K562 (cell line): ENCODE results near the gene DAB2IP. TPM values are rescaled to one million over a fixed set of nuclear protein-coding genes. Genes with fewer than 3 reads are reported as not detected.

Source experiments
- ATAC-seq: fragments of 200-7000 bp; cut with Tn5 transposase; 3 replicates; pipeline ENCODE4 v1.9.1; 2020; ENCODE audit warnings: moderate library complexity
- BruUV-seq: library from RNA; stranded (reverse); fragments of 400-500 nt; replicated peaks from 2 replicates; lab custom pipeline; 2021; lab: Mats Ljungman, UMichigan
- CTCF ChIA-PET: fragments of 300-600 bp; formaldehyde crosslinking; extraction: SDS; loops from one replicate; lab custom pipeline; 2021; ENCODE audit warnings: low intra/inter-chr PET ratio; lab: Yijun Ruan, JAX
- POLR2A ChIA-PET: fragments of 300-600, 350-650 bp; sonication (Branson Sonifier 250); formaldehyde crosslinking; extraction: SDS; loops from one replicate; lab custom pipeline; 2021; ENCODE audit warnings: antibody characterized with exemption, inconsistent platforms; lab: Yijun Ruan, JAX
- DNase-seq, 4 experiments: peaks; one replicate each; pipeline versions ENCODE4 v3.0.0 to v3.0.0-alpha.2; 2011 to 2018; ENCODE audit warnings: low spot score in 3 of 4, mixed read lengths in 3 of 4; ENCODE audit errors: extremely low read depth in 1 of 4
- FAIRE-seq: peaks from 2 replicates; lab custom pipeline; 2011; peaks lifted over from hg19 to GRCh38; lab: Jason Lieb, UNC
- H2AFZ ChIP-seq: 2 replicates; pipeline ENCODE4 v1.6.0; 2011; ENCODE audit warnings: low read depth, low read length, control low read depth, inconsistent platforms
- H3K27ac ChIP-seq: fragments of 200-600 bp; 3 replicates; pipeline ENCODE4 v1.8.0; 2011; ENCODE audit warnings: low read depth, mild to moderate bottlenecking, control low read depth, inconsistent platforms, low read length, moderate library complexity, mixed read lengths; ENCODE audit errors: extremely low read depth
- H3K27me3 ChIP-seq, 2 experiments: fragments of 300-600 bp in 1 of 2; 2 replicates in 1 of 2; 3 replicates in 1 of 2; pipeline versions ENCODE4 v1.6.0 to v1.8.0; 2011; ENCODE audit warnings: inconsistent platforms in 2 of 2, low read length in 2 of 2, mild to moderate bottlenecking in 1 of 2, mixed read lengths in 1 of 2, moderate library complexity in 1 of 2; ENCODE audit not compliant: control insufficient read depth in 2 of 2, insufficient read depth in 2 of 2
- H3K36me3 ChIP-seq: fragments of 300-600 bp; 3 replicates; pipeline ENCODE4 v1.8.0; 2011; ENCODE audit warnings: mild to moderate bottlenecking, low read length, inconsistent platforms; ENCODE audit not compliant: control insufficient read depth, insufficient read depth
- H3K4me1 ChIP-seq, 2 experiments: fragments of 200-600 bp in 1 of 2; replicated peaks in 1 of 2; 2 replicates in 1 of 2; 3 replicates in 1 of 2; pipeline versions ENCODE4 v1.5.1 to v1.8.0; 2011; ENCODE audit warnings: inconsistent platforms in 2 of 2, low read length in 2 of 2, mild to moderate bottlenecking in 1 of 2, mixed read lengths in 1 of 2, moderate library complexity in 1 of 2; ENCODE audit not compliant: control insufficient read depth in 2 of 2, insufficient read depth in 2 of 2
- H3K4me2 ChIP-seq: 2 replicates; pipeline ENCODE4 v1.6.1; 2011; ENCODE audit warnings: low read length, control low read depth, inconsistent platforms, mixed read lengths; ENCODE audit not compliant: insufficient read depth
- H3K4me3 ChIP-seq: fragments of 200-600 bp; sonication (generic), shearing (Covaris generic); 2 replicates; pipeline ENCODE4 v1.5.1; 2016; ENCODE audit warnings: control low read depth, inconsistent platforms
- H3K79me2 ChIP-seq: fragments of 200-600 bp; 3 replicates; pipeline ENCODE4 v1.8.0; 2011; ENCODE audit warnings: low read length, inconsistent platforms; ENCODE audit not compliant: control insufficient read depth, insufficient read depth
- H3K9ac ChIP-seq, 2 experiments: 2 replicates each; pipeline versions ENCODE4 v1.6.0 to v1.6.1; 2011; ENCODE audit warnings: low read depth in 2 of 2, low read length in 2 of 2, control low read depth in 1 of 2, inconsistent platforms in 1 of 2, mild to moderate bottlenecking in 1 of 2, mixed read lengths in 1 of 2; ENCODE audit not compliant: insufficient read depth in 1 of 2
- H3K9me1 ChIP-seq: one replicate; pipeline ENCODE4 v1.6.0; 2011; ENCODE audit warnings: inconsistent platforms, mild to moderate bottlenecking, low read length, moderate library complexity; ENCODE audit not compliant: control insufficient read depth, insufficient read depth
- H3K9me3 ChIP-seq: replicated peaks from 2 replicates; pipeline ENCODE4 v1.5.1; 2011; ENCODE audit warnings: low read depth, low read length, inconsistent platforms; ENCODE audit not compliant: control insufficient read depth, insufficient read depth
- H4K20me1 ChIP-seq: replicated peaks from 2 replicates; pipeline ENCODE4 v1.6.1; 2011; ENCODE audit warnings: low read length, inconsistent platforms, mixed read lengths; ENCODE audit not compliant: control insufficient read depth, insufficient read depth
- CREB1 ChIP-seq, 2 experiments: sonication (generic) in 1 of 2; formaldehyde crosslinking in 1 of 2; IDR thresholded peaks; 2 replicates each; pipeline versions ENCODE4 v1.6.1 to v1.8.0; 2012 to 2022; ENCODE audit warnings: inconsistent platforms in 1 of 2, mild to moderate bottlenecking in 1 of 2, missing genetic modification reagents in 1 of 2, moderate library complexity in 1 of 2
- RBM25 ChIP-seq: fragments of 200-400 bp; formaldehyde crosslinking; IDR thresholded peaks from 2 replicates; pipeline ENCODE4 v1.6.1; 2018; ENCODE audit warnings: low read length, low read depth, moderate library complexity; ENCODE audit not compliant: severe bottlenecking
- SAFB2 ChIP-seq: fragments of 200-400 bp; formaldehyde crosslinking; IDR thresholded peaks from 2 replicates; pipeline ENCODE4 v1.6.1; 2018; ENCODE audit warnings: borderline replicate concordance, low read length, low read depth, moderate library complexity; ENCODE audit not compliant: severe bottlenecking
- ZFP36 ChIP-seq: fragments of 150-350 bp; IDR thresholded peaks from 2 replicates; pipeline ENCODE4 v1.6.1; 2018; ENCODE audit warnings: low read length, low read depth; ENCODE audit not compliant: partially characterized antibody
- ZNF561 ChIP-seq: fragments of 450-650 bp; formaldehyde crosslinking; conservative IDR thresholded peaks from 2 replicates; pipeline ENCODE4 v1.4.0; 2020; ENCODE audit warnings: mild to moderate bottlenecking, moderate library complexity
- WGBS: fragments of 100-300 bp; shearing (Covaris generic); methylation state at CpG from one replicate; pipeline ENCODE4 v1.1.6; 2016; ENCODE audit warnings: low coverage, mixed read lengths; ENCODE audit not compliant: insufficient coverage; ENCODE audit errors: missing lambda C conversion rate; 5-methylcytosine and 5-hydroxymethylcytosine counted together
- in situ Hi-C: fragments of 300-500 bp; cut with MboI; formaldehyde crosslinking; loops from 4 replicates; pipeline ENCODE4 v1.15.0; 2018; ENCODE audit warnings: inconsistent platforms, mixed read lengths
- intact Hi-C: fragments of 100-400 bp; cut with micrococcal nuclease; formaldehyde crosslinking; loops from 2 replicates; pipeline ENCODE4 v1.14.2; 2022
- polyA plus RNA-seq, 8 experiments: library from polyadenylated mRNA; depleted of rRNA in 4 of 8; stranded (reverse) in 5 of 8; unstranded in 3 of 8; fragments of >200 nt; fragmentation: Nextera tagmentation in 2 of 8; fragmentation: Illumina TruSeq in 1 of 8; extraction: Ambion mirVana in 2 of 8; extraction: Trizol in 1 of 8; gene quantifications; 2 replicates each; pipeline versions ENCODE4 v1.2.1 to v1.2.3, GENCODE V29; 2011 to 2014; ENCODE audit warnings: inconsistent platforms in 1 of 8, missing spikeins in 1 of 8
- total RNA-seq, 7 experiments: library from RNA; depleted of rRNA in 6 of 7; stranded (reverse); fragments of >200 nt in 6 of 7; fragmentation: Illumina TruSeq in 2 of 7; extraction: Trizol in 2 of 7; gene quantifications; 2 replicates each; pipeline versions ENCODE4 v1.2.1 to v1.2.3, GENCODE V29; 2011 to 2021; ENCODE audit warnings: low replicate concordance in 1 of 7

DAB2IP gene
- total and polyA plus RNA-seq, 9 of the 15 experiments (the other 6 are each of a cell fraction or from before 2014, with no cell fraction given), result 0.04 to 0.31 (median 0.08) TPM; not detected in 5

DNA sequence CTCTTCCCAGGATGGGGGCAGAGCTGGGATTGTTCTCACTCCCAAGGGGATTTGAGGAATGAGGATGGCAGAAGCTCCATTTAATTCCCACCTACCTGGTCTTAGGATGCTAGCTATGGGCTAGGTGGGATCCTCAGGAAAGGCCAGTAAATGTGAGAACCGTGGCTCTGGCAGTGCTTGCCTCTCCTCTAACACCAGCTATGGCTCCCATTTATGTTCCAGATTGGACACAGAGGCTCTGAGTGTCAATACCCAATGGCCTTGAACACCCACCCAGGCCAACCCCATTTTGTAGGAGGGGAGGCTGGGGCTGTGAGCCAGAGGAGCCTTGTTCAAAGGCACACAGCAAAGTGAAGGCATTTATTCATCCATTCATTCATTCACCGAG, 10.2 kb upstream of the DAB2IP start:
- H3K36me3 ChIP-seq, result no peaks in the 10 kb centered on the region
- no peak overlapping the region for H3K4me2 ChIP-seq
- no peak for FAIRE-seq
- POLR2A ChIA-PET, result interaction anchor here (0.6 to 1.1 kb wide), 5 partner anchors 14 to 1290 kb away, joined by 3 to 4 read pairs (median 4); partner anchors contain the start of gene ZBTB26
- DNase-seq, result no peak
- H3K9me1 ChIP-seq, result no peaks in the 10 kb centered on the region
- H2AFZ ChIP-seq, result no peak overlapping the region
- no peak for ATAC-seq
- WGBS, result 0% methylated on average over 2 of the region's 2 CpGs
- no peaks in the 10 kb centered on the region for H4K20me1 ChIP-seq
- H3K9ac ChIP-seq, result no peak overlapping the region
- in situ Hi-C loops, result no loop called here
- H3K4me1 ChIP-seq, result no peaks in the 10 kb centered on the region; a peak in 1 of 5 replicates
- no peak overlapping the region for H3K27ac ChIP-seq
- H3K9me3 ChIP-seq, result no peaks in the 10 kb centered on the region
- H3K79me2 ChIP-seq, result no peaks in the 10 kb centered on the region
- H3K4me3 ChIP-seq, result no peak overlapping the region
- peaks cover 3 to 24% of the 10 kb centered on the region in 2 experiments; a peak in 3 of 5 replicates for H3K27me3 ChIP-seq
- CTCF ChIA-PET, result no interaction called here
- BruUV-seq, result no TSS peak
- TF ChIP-seq RBM25 (peak; percentile 53), SAFB2 (no peak), ZFP36 (peak; percentile 7)
- intact Hi-C loops, result loop anchor here (2.0 kb wide), 1 partner anchor 352 kb away; no protein-coding TSS in a partner anchor

DNA sequence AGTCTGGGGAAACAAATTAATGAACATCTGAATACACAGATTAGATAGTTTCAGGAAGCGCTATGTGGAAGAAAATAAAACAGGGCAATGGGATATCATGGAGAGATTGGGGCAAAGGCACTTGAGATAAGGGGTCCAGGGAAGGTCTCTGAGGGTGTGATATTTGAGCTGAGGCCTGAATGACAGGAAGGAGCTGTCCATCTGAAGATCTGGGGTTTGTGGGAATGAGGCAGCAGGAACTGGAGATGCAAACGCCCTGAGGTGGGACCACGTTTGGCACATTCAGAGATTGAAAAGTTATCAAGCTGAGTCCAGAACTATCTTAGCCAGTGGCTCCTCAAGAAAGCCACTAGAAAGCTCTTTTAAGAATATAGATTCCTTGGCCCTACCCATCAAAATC, 8.7 kb upstream of the DAB2IP start:
- no TSS peak for BruUV-seq
- Histone ChIP-seq H3K79me2 (no peaks in the 10 kb centered on the region), H3K9me3 (no peaks in the 10 kb centered on the region)
- DNase-seq (no peak), ATAC-seq (no peak)
- ChIA-PET CTCF (no interaction called here), POLR2A (no interaction called here)
- TF ChIP-seq CREB1 (IDR thresholded peaks at IDR 0.05) (no peak), CREB1 (CRISPR knock-in tag; IDR thresholded peaks at IDR 0.05) (no peak), ZNF561 (CRISPR knock-in tag) (no peak)
- TF ChIP-seq, all 486 proteins: peak for 0
- H3K4me3 ChIP-seq, result no peak overlapping the region
- in situ Hi-C loops, result no loop called here
- WGBS, result 0% methylated on average over 3 of the region's 3 CpGs
- no peak overlapping the region for H3K9ac ChIP-seq
- no peak overlapping the region for H3K27ac ChIP-seq
- peaks cover 3 to 17% of the 10 kb centered on the region in 2 experiments; a peak in 3 of 5 replicates for H3K27me3 ChIP-seq
- peaks cover 8% of the 10 kb centered on the region; the same call in 1 of the 2 replicates for H4K20me1 ChIP-seq
- H3K36me3 ChIP-seq, result no peaks in the 10 kb centered on the region
- no peaks in the 10 kb centered on the region for H3K9me1 ChIP-seq
- no peak for FAIRE-seq
- intact Hi-C loops, result no loop called here
- H3K4me1 ChIP-seq, result no peaks in the 10 kb centered on the region; a peak in 2 of 5 replicates
- H2AFZ ChIP-seq, result no peak overlapping the region
- no peak overlapping the region for H3K4me2 ChIP-seq
